Heart left ventricle (tissue), 13 donors: ENCODE data around the gene FBXL4.

Source experiments
- CTCF ChIP-seq, 12 donors: fragments of 200-600 bp; sonication (generic) in 4 of 12; IDR thresholded peaks; one replicate each; pipeline versions ENCODE4 v1.5.0 to v1.8.0; 2018 to 2022; ENCODE audit warnings: antibody characterized with exemption in 12 of 12, mild to moderate bottlenecking in 5 of 12
- POLR2A ChIP-seq, 2 donors: fragments of 450-650 bp; IDR thresholded peaks; one replicate each; pipeline ENCODE4 v1.6.1; 2017; ENCODE audit warnings: antibody characterized with exemption in 2 of 2, mild to moderate bottlenecking in 2 of 2, moderate library complexity in 2 of 2
- donor health status: ischemic (EF 13 %, LVEDD 7.1; RV severe dilation, severe dysfunction).
- donor health status: DM: no; HTN: yes; CAD: no.
- donor health status: DM: no; HTN: no; CAD: no.
- donor health status: ischemic (EF 25% LVEDD 6.9; RV normal size, moderate dysfunction).
- donor health status: ischemic (EF 25% LVEDD 5.7; RV mildly dilated, moderate dysfunction).
- donor health status: ischemic (EF 35%, LVEDD 5.7; RV mildly dilated, moderate dysfunction).
- donor health status: nonischemic (EF 11% LVEDD 7.7; RV severe dilation, severe dysfunction).
- donor health status: DM: yes; HTN: yes; CAD: no.
- donor health status: PGD.
- donor health status: ischemic (EF 29% LVEDD 5.4; RV normal size, mild dysfunction).
- donor health status: nonischemic (EF 23%, LVEDD 6.1; RV moderate dilation, normal function).

- TF ChIP-seq POLR2A (IDR thresholded peaks at IDR 0.05) (no peak), CTCF (IDR thresholded peaks at IDR 0.05) (no peak)
Measured at GRCh38 chr6:98959631-98960030, 11.9 kb upstream of the FBXL4 start.
